ENCODE data around the gene ELP5. TPM values are rescaled to one million over a fixed set of nuclear protein-coding genes. Genes with fewer than 3 reads are reported as not detected.

The ELP5 gene
- 21.0 and 29.2 TPM in 2 replicates for total RNA-seq (2013; cell fraction: nucleolus; rRNA removed)
- total RNA-seq (2014; rRNA removed) (63.5 and 66.4 TPM in 2 replicates), total RNA-seq (2014; rRNA removed; fragmentation: Illumina TruSeq; extraction: Trizol) (35.0 and 41.1 TPM in 2 replicates), total RNA-seq (2021) (67.4 and 71.0 TPM in 2 replicates), polyA plus RNA-seq (2011; rRNA removed) (53.9 and 76.9 TPM in 2 replicates), polyA plus RNA-seq (2014; fragmentation: Illumina TruSeq; extraction: Trizol) (45.8 and 68.9 TPM in 2 replicates), polyA plus RNA-seq (2014; fragmentation: Nextera tagmentation; extraction: Ambion mirVana) (10 to 100 TPM; 81.8 to 94.7 TPM), polyA plus RNA-seq (2014; rRNA removed) (78.0 and 79.8 TPM in 2 replicates), polyA plus RNA-seq (2016; fragmentation: Nextera tagmentation; extraction: Ambion mirVana) (100 to 1,000 TPM; 102 to 109 TPM), polyA minus RNA-seq (2011; rRNA and poly(A)+ RNA removed) (46.3 and 74.0 TPM in 2 replicates), Bru-seq, nascent RNA (percentile 84 among the genes with signal in this experiment), BruChase-seq, experiment 1, labeled RNA remaining after a 6-hour chase (percentile 86 among the genes with signal in this experiment), BruChase-seq, experiment 2, labeled RNA remaining after a 2-hour chase (percentile 85 among the genes with signal in this experiment)
- polyA plus RNA-seq (2011; ENCODE audit: low read depth): 47.5 TPM
- 111 and 114 TPM in 2 replicates for polyA plus RNA-seq (2011; cell fraction: cytosol; rRNA removed)
- polyA plus RNA-seq (2011; cell fraction: nucleus; rRNA removed): 92.0 and 98.7 TPM in 2 replicates
- 55.4 and 70.3 TPM in 2 replicates for polyA plus RNA-seq (2012)
- 23.4 and 24.3 TPM in 2 replicates for polyA minus RNA-seq (2011; cell fraction: cytosol; rRNA and poly(A)+ RNA removed)
- 18.0 and 25.8 TPM in 2 replicates for polyA minus RNA-seq (2011; cell fraction: nucleus; rRNA and poly(A)+ RNA removed)
- long read RNA-seq, experiment 1, transcript ELP5-214 (6 exons, 2,209 nt): minor isoform, 6 of 72 reads
- long read RNA-seq, experiment 1, transcript ELP5-210 (4 exons, 687 nt): minor isoform, 18 of 72 reads
- long read RNA-seq, experiment 1, transcript ELP5-204 (8 exons, 1,423 nt): major isoform, 31 of 72 reads
- long read RNA-seq, experiment 1, partial matches to known transcripts: 3 of 72 reads
- long read RNA-seq, experiment 1, other reads (novel, unspliced or antisense): 6 of 72 reads
- long read RNA-seq, experiment 2, transcript ELP5-204 (8 exons, 1,423 nt): major isoform, 90 of 142 reads
- long read RNA-seq, experiment 2, transcript ELP5-210 (4 exons, 687 nt): minor isoform, 17 of 142 reads
- long read RNA-seq, experiment 2, transcript ELP5-214 (6 exons, 2,209 nt): minor isoform, 9 of 142 reads
- long read RNA-seq, experiment 2, partial matches to known transcripts: 5 of 142 reads
- long read RNA-seq, experiment 2, other reads (novel, unspliced or antisense): 14 of 142 reads

- ChIA-PET SMC1A (ENCODE audit: uncharacterized antibody, unreplicated experiment) (interaction anchor here (3.6 kb wide), 1 partner anchor 11 kb away, joined by 26 read pairs; the partner anchor contains the start of genes GABARAP and PHF23), POLR2A (interaction anchor here (0.6 to 4.4 kb wide), 3 partner anchors 13 to 230 kb away, joined by 3 to 99 read pairs (median 29); partner anchors contain the start of genes ACADVL, DLG4, GABARAP and PHF23), CTCF (no interaction called here), RAD21 (ENCODE audit: unreplicated experiment) (interaction anchor here (1.6 to 2.0 kb wide), 3 partner anchors 10 to 32 kb away, joined by 5 to 11 read pairs (median 11); partner anchors contain the start of genes ACADVL, DLG4 and GABARAP)
- Histone ChIP-seq H3K36me3 (ENCODE audit: control insufficient read depth in 2 of 2, insufficient read depth in 2 of 2, low read length in 1 of 2) (peaks cover 2 to 10% of the 10 kb centered on the region in 2 experiments; a peak in 2 of 4 replicates), H4K20me1 (ENCODE audit: control insufficient read depth, insufficient read depth) (no peaks in the 10 kb centered on the region), H3K4me1 (ENCODE audit: control insufficient read depth, insufficient read depth, low read length) (peaks cover 10% of the 10 kb centered on the region), H3K4me2 (ENCODE audit: control insufficient read depth, insufficient read depth) (peak within 1 kb of the TSS; percentile 89), H3K4me3 (peak within 1 kb of the TSS; percentile 90), H3K79me2 (ENCODE audit: control insufficient read depth, insufficient read depth, low read length) (peaks cover 50% of the 10 kb centered on the region), H2AFZ (ENCODE audit: control insufficient read depth, low read depth, low read length) (peak within 1 kb of the TSS; percentile 87), H3K9me3 (replicated peaks; ENCODE audit: control insufficient read depth, insufficient read depth, low read length) (no peaks in the 10 kb centered on the region), H3K9ac (ENCODE audit: control insufficient read depth, insufficient read depth, low read length) (peak within 1 kb of the TSS; percentile 98), H3K27me3 (replicated peaks in 1 of 2; ENCODE audit: control insufficient read depth in 2 of 2, insufficient read depth in 2 of 2, low read length in 1 of 2) (no peaks in the 10 kb centered on the region), H3K27ac (ENCODE audit: control insufficient read depth, insufficient read depth) (peak within 1 kb of the TSS; percentile 99)
- FAIRE-seq (no peak), ATAC-seq (peak; percentile 76), DNase-seq (ENCODE audit: low read depth, low spot score) (peak; percentile 82)
- intact Hi-C loops (cut with micrococcal nuclease; ENCODE audit: unreplicated experiment): loop anchor here (2.0 kb wide), 1 partner anchor 38 kb away; no protein-coding TSS in a partner anchor
- WGBS (ENCODE audit: insufficient coverage, insufficient replicate concordance, low lambda C conversion rate, missing lambda C conversion rate): 2% methylated on average over 51 of the region's 55 CpGs
- in situ Hi-C loops (cut with MboI): no loop called here
- TSS peak; percentile 80 for BruUV-seq (replicated peaks)
- peak; percentile 58 for TF ChIP-seq RELA (IDR thresholded peaks at IDR 0.05; ENCODE audit: borderline replicate concordance, partially characterized antibody)
- TF ChIP-seq IKZF2 (IDR thresholded peaks at IDR 0.05): no peak; a peak in 2 of 4 replicates
- no peak for TF ChIP-seq ZNF274 (IDR thresholded peaks at IDR 0.05; ENCODE audit: insufficient read depth, insufficient read length)
- TF ChIP-seq CUX1 (IDR thresholded peaks at IDR 0.05; ENCODE audit: insufficient replicate concordance, low read depth, low read length): no peak
- TF ChIP-seq HDGF (IDR thresholded peaks at IDR 0.05): peak; percentile 74; the same call in 1 of the 2 replicates
- no peak for TF ChIP-seq YBX1 (IDR thresholded peaks at IDR 0.05)
- no peak for TF ChIP-seq IRF3 (IDR thresholded peaks at IDR 0.05)
- 0 out of 2 replicates have a peak, but pooled peaks have one; percentile 8 for TF ChIP-seq TCF3 (IDR thresholded peaks at IDR 0.05; ENCODE audit: borderline replicate concordance, insufficient read depth, low read depth, low read length)
- no peak for TF ChIP-seq SUPT20H (IDR thresholded peaks at IDR 0.05; ENCODE audit: borderline replicate concordance, control insufficient read depth, low read depth, low read length)
These were observed at the start of gene ELP5 for GRCh38 chr17:7252176-7253043. Gene ELP5 (plus strand): TSS chr17:7252215. CDS start chr17:7252551, 336 bp downstream.
